GM10847 (cell line): ENCODE results near the gene TOMM40.

Experiments
- POLR2A ChIP-seq: IDR thresholded peaks from 2 replicates; pipeline ENCODE4 v1.6.1; 2011; ENCODE audit not compliant: insufficient read length; ENCODE audit errors: extremely low read depth

The TOMM40 gene

DNA sequence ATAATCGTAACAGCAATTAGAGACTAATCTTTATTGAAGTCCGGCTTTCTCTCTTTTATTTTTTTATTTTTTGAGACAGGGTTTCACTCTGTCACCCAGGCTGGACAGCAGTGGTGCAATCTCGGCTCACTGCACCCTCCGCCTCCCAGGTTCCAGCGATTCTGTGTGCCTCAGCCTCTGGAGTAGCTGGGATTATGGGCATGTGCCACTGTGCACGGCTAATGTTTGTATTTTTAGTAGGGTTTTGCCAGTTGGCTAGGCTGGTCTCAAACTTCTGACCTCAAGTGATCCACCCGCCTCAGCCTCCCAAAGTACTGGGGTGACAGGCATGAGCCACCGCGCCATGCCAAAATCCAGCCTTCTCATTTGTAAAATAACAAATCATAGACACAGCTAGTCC, 58.5 kb downstream of the TOMM40 start:
- no peak for TF ChIP-seq POLR2A

- no peak for TF ChIP-seq POLR2A
These were observed 60.4 kb downstream of the TOMM40 start for GRCh38 chr19:44951179-44952159.
